Endothelial cell of umbilical vein (primary cell): ENCODE measurements around the gene NPTN. TPM values are rescaled to one million over a fixed set of nuclear protein-coding genes. Genes with fewer than 3 reads are reported as not detected.

Source experiments
- BruUV-seq: library from RNA; stranded (reverse); fragments of 400-500 nt; replicated peaks from 2 replicates; lab custom pipeline; 2021; lab: Mats Ljungman, UMichigan
- CTCF ChIA-PET: fragments of 300-600, 350-600 bp; sonication (Branson Sonifier 250); formaldehyde crosslinking; loops from one replicate; lab custom pipeline; 2021; ENCODE audit warnings: antibody characterized with exemption, inconsistent platforms; lab: Charles Lee
- POLR2A ChIA-PET: fragments of 300-600, 350-600 bp; sonication (Branson Sonifier 250); formaldehyde crosslinking; loops from one replicate; lab custom pipeline; 2021; ENCODE audit warnings: antibody characterized with exemption, inconsistent platforms; lab: Charles Lee
- DNase-seq: peaks from one replicate; pipeline ENCODE4 v3.0.0-alpha.2; 2011; ENCODE audit warnings: low read depth, low spot score
- FAIRE-seq: peaks from 2 replicates; lab custom pipeline; 2011; peaks lifted over from hg19 to GRCh38; lab: Jason Lieb, UNC
- H2AFZ ChIP-seq: 2 replicates; pipeline ENCODE4 v1.6.0; 2012; ENCODE audit warnings: low read depth, low read length, control low read depth, inconsistent platforms
- H3K27ac ChIP-seq: 2 replicates; pipeline ENCODE4 v1.5.1; 2011; ENCODE audit warnings: low read depth, mild to moderate bottlenecking, control low read depth, low read length, moderate library complexity; ENCODE audit not compliant: insufficient read depth
- H3K27me3 ChIP-seq, 2 experiments: 2 replicates each; pipeline versions ENCODE4 v1.6.0 to v1.6.1; 2011; ENCODE audit warnings: low read length in 2 of 2, mixed read lengths in 1 of 2; ENCODE audit not compliant: control insufficient read depth in 2 of 2, insufficient read depth in 2 of 2
- H3K36me3 ChIP-seq, 2 experiments: 2 replicates in 1 of 2; 3 replicates in 1 of 2; pipeline ENCODE4 v1.5.1; 2011; ENCODE audit warnings: low read length in 2 of 2, mild to moderate bottlenecking in 1 of 2, moderate library complexity in 1 of 2; ENCODE audit not compliant: control insufficient read depth in 2 of 2, insufficient read depth in 2 of 2; ENCODE audit errors: extremely low read depth in 1 of 2
- H3K4me1 ChIP-seq: 3 replicates; pipeline ENCODE4 v1.5.1; 2011; ENCODE audit warnings: mild to moderate bottlenecking, low read length; ENCODE audit not compliant: control insufficient read depth, insufficient read depth; ENCODE audit errors: extremely low read depth
- H3K4me2 ChIP-seq: 2 replicates; pipeline ENCODE4 v1.6.1; 2011; ENCODE audit warnings: low read length, control low read depth, mixed read lengths; ENCODE audit not compliant: insufficient read depth
- H3K4me3 ChIP-seq, 3 experiments: fragments of 200-600 bp in 1 of 3; sonication (generic), shearing (Covaris generic) in 1 of 3; replicated peaks in 1 of 3; 2 replicates each; pipeline ENCODE4 v1.5.1; 2011 to 2016; ENCODE audit warnings: control low read depth in 3 of 3, low read length in 3 of 3, mild to moderate bottlenecking in 2 of 3, inconsistent platforms in 1 of 3, low read depth in 1 of 3, moderate library complexity in 1 of 3; ENCODE audit not compliant: insufficient read depth in 1 of 3
- H3K79me2 ChIP-seq: 2 replicates; pipeline ENCODE4 v1.6.0; 2012; ENCODE audit warnings: low read length, inconsistent platforms; ENCODE audit not compliant: control insufficient read depth, insufficient read depth
- H3K9ac ChIP-seq: replicated peaks from 2 replicates; pipeline ENCODE3; 2011; ENCODE audit warnings: low read length, control low read depth; ENCODE audit not compliant: insufficient read depth; ENCODE audit errors: extremely low read depth
- H3K9me1 ChIP-seq: replicated peaks from 3 replicates; pipeline ENCODE4 v1.6.0; 2011; ENCODE audit warnings: mild to moderate bottlenecking, low read length; ENCODE audit not compliant: control insufficient read depth, insufficient read depth; ENCODE audit errors: extremely low read depth
- H3K9me3 ChIP-seq: replicated peaks from 2 replicates; pipeline ENCODE4 v1.5.1; 2012; ENCODE audit warnings: low read length, inconsistent platforms; ENCODE audit not compliant: control insufficient read depth, insufficient read depth
- H4K20me1 ChIP-seq: replicated peaks from 2 replicates; pipeline ENCODE3; 2011; ENCODE audit warnings: mild to moderate bottlenecking, low read length; ENCODE audit not compliant: control insufficient read depth, insufficient read depth; ENCODE audit errors: extremely low read depth
- EZH2 ChIP-seq: IDR thresholded peaks from 2 replicates; pipeline ENCODE4 v1.6.1; 2012; ENCODE audit warnings: borderline replicate concordance, low read depth, mild to moderate bottlenecking, moderate library complexity, low read length, inconsistent platforms; ENCODE audit not compliant: severe bottlenecking
- FOS ChIP-seq: IDR thresholded peaks from 2 replicates; pipeline ENCODE4 v1.6.1; 2011; ENCODE audit warnings: mild to moderate bottlenecking, low read length, moderate library complexity, borderline replicate concordance; ENCODE audit not compliant: insufficient read depth
- GATA2 ChIP-seq: IDR thresholded peaks from 2 replicates; pipeline ENCODE4 v1.7.0; 2011; ENCODE audit warnings: low read depth, mild to moderate bottlenecking, moderate library complexity, mixed read lengths, low read length; ENCODE audit not compliant: insufficient read length, insufficient read depth
- JUN ChIP-seq: IDR thresholded peaks from 2 replicates; pipeline ENCODE4 v1.6.1; 2011; ENCODE audit warnings: borderline replicate concordance, low read depth; ENCODE audit not compliant: insufficient read length, insufficient read depth
- MYC ChIP-seq: IDR thresholded peaks from one replicate; pipeline ENCODE4 v1.6.1; 2011; ENCODE audit warnings: mild to moderate bottlenecking, low read depth, low read length
- POLR2A ChIP-seq: IDR thresholded peaks from 2 replicates; pipeline ENCODE4 v1.6.1; 2012; ENCODE audit warnings: low read depth, mild to moderate bottlenecking, control low read depth, low read length
- POLR2AphosphoS5 ChIP-seq: IDR thresholded peaks from 2 replicates; pipeline ENCODE4 v1.6.1; 2012; ENCODE audit warnings: low read depth, mild to moderate bottlenecking, control low read depth, low read length, moderate library complexity; ENCODE audit not compliant: insufficient read depth
- dilution Hi-C: fragments of 300-500 bp; cut with MboI; formaldehyde crosslinking; loops from one replicate; pipeline ENCODE4 v1.15.0; 2019; ENCODE audit warnings: low sequenced_read_pairs; ENCODE audit not compliant: extremely low pct_ligation_motif_present
- intact Hi-C: fragments of 100-400 bp; cut with micrococcal nuclease; formaldehyde crosslinking; loops from one replicate; pipeline ENCODE4 v1.10.0; 2022
- polyA plus RNA-seq, 4 experiments: library from polyadenylated mRNA; depleted of rRNA in 3 of 4; stranded (reverse) in 3 of 4; unstranded in 1 of 4; fragments of >200 nt; gene quantifications; 2 replicates each; pipeline versions ENCODE4 v1.2.1 to v1.2.3, GENCODE V29; 2011 to 2012; ENCODE audit warnings: missing spikeins in 1 of 4
- total RNA-seq: library from RNA; stranded (reverse); gene quantifications from 2 replicates; pipeline ENCODE4 v1.2.3, GENCODE V29; 2021
- TF ChIP-seq, protein P1 (sequence below), 2 donors: IDR thresholded peaks; 1 replicate in 1 of 2; 2 replicates in 1 of 2; pipeline ENCODE4 v1.5.1; 2011; ENCODE audit warnings: low read length in 2 of 2, mild to moderate bottlenecking in 2 of 2, moderate library complexity in 2 of 2, control low read depth in 1 of 2, inconsistent platforms in 1 of 2, low read depth in 1 of 2; ENCODE audit not compliant: insufficient read depth in 1 of 2; ENCODE audit errors: extremely low read depth in 1 of 2
- TF ChIP-seq, protein P2 (sequence below): IDR thresholded peaks from 2 replicates; pipeline ENCODE4 v1.6.1; 2011; ENCODE audit not compliant: insufficient read depth, insufficient read length

Gene NPTN
- total and polyA plus RNA-seq, 2 donors (not counting 3 experiments of a cell fraction or from before 2014, with no cell fraction given), result 77.4 to 81.3 TPM

DNA sequence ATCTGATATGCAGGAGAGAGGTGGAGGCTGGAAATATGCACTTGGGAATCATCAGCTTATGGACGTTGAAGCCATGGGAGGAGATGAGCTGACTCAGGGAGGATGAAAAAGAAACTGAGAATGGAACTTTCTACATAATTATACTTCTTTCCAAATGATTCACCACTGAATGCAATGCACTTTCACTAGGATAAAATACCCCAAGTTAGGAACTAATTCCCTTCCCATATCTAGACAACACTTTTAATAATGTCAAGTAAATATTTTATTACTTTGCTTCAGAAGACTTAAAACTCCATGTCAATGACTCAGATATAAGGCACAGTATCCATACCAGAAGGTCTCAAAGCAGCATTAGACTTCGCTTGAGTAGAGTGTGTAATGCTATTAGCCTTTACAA lies 24.2 kb downstream of the NPTN start:
- H3K27ac ChIP-seq, result no peak overlapping the region
- DNase-seq, result no peak
- intact Hi-C loops, result no loop called here
- ChIA-PET CTCF (interaction anchor here (2.1 to 3.3 kb wide), 3 partner anchors 8 to 28 kb away, joined by 5 to 14 read pairs (median 14); no protein-coding TSS in a partner anchor), POLR2A (no interaction called here)
- dilution Hi-C loops, result no loop called here
- H3K36me3 ChIP-seq, result no peaks in the 10 kb centered on the region
- H3K4me2 ChIP-seq, result no peak overlapping the region
- H4K20me1 ChIP-seq, result peaks cover 13% of the 10 kb centered on the region
- no peaks in the 10 kb centered on the region for H3K9me3 ChIP-seq
- H3K4me1 ChIP-seq, result no peaks in the 10 kb centered on the region
- peaks cover 88% of the 10 kb centered on the region for H3K79me2 ChIP-seq
- no peak overlapping the region for H3K4me3 ChIP-seq
- no peak for FAIRE-seq
- no peak overlapping the region for H2AFZ ChIP-seq
- H3K27me3 ChIP-seq, result no peaks in the 10 kb centered on the region
- no peaks in the 10 kb centered on the region for H3K9me1 ChIP-seq
- BruUV-seq, result no TSS peak
- no peak overlapping the region for H3K9ac ChIP-seq
- TF ChIP-seq EZH2 (no peak), POLR2A (no peak), FOS (no peak), POLR2AphosphoS5 (no peak), JUN (no peak), MYC (no peak), GATA2 (no peak)
- TF ChIP-seq, protein P1, sequence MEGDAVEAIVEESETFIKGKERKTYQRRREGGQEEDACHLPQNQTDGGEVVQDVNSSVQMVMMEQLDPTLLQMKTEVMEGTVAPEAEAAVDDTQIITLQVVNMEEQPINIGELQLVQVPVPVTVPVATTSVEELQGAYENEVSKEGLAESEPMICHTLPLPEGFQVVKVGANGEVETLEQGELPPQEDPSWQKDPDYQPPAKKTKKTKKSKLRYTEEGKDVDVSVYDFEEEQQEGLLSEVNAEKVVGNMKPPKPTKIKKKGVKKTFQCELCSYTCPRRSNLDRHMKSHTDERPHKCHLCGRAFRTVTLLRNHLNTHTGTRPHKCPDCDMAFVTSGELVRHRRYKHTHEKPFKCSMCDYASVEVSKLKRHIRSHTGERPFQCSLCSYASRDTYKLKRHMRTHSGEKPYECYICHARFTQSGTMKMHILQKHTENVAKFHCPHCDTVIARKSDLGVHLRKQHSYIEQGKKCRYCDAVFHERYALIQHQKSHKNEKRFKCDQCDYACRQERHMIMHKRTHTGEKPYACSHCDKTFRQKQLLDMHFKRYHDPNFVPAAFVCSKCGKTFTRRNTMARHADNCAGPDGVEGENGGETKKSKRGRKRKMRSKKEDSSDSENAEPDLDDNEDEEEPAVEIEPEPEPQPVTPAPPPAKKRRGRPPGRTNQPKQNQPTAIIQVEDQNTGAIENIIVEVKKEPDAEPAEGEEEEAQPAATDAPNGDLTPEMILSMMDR (IDR thresholded peaks at IDR 0.05; ENCODE audit: extremely low read depth in 1 of 2, insufficient read depth in 1 of 2, low read depth in 1 of 2, low read length in 2 of 2), result no peak
- TF ChIP-seq, protein P2, sequence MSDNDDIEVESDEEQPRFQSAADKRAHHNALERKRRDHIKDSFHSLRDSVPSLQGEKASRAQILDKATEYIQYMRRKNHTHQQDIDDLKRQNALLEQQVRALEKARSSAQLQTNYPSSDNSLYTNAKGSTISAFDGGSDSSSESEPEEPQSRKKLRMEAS, result no peak
